Neural progenitor cell (in vitro differentiated cells): ENCODE data around the gene STK25. TPM values are rescaled to one million over a fixed set of nuclear protein-coding genes. Genes with fewer than 3 reads are reported as not detected.
A peak's percentile ranks its signal among the peaks of the same experiment; 100 is the strongest.

ENCODE experiments used
- DNase-seq: peaks from one replicate; pipeline ENCODE4 v3.0.0-alpha.2; 2016; ENCODE audit warnings: low spot score
- H2AFZ ChIP-seq: fragments of 200-600 bp; sonication (generic); replicated peaks from 2 replicates; pipeline ENCODE4 v1.6.1; 2016; ENCODE audit warnings: antibody characterized with exemption
- H3F3A ChIP-seq: fragments of 200-600 bp; sonication (generic); 2 replicates; pipeline ENCODE4 v1.6.1; 2016; ENCODE audit warnings: antibody characterized with exemption, low read depth
- H3K27ac ChIP-seq: fragments of 200-600 bp; sonication (generic); 2 replicates; pipeline ENCODE4 v1.5.1; 2016; ENCODE audit warnings: mild to moderate bottlenecking
- H3K27me3 ChIP-seq: fragments of 200-600 bp; sonication (generic); 2 replicates; pipeline ENCODE4 v1.6.1; 2016; ENCODE audit warnings: mild to moderate bottlenecking, moderate library complexity
- H3K36me3 ChIP-seq: fragments of 200-600 bp; sonication (generic); 2 replicates; pipeline ENCODE4 v1.5.1; 2016
- H3K4me1 ChIP-seq: fragments of 200-600 bp; sonication (generic); 2 replicates; pipeline ENCODE4 v1.6.1; 2016; ENCODE audit warnings: mixed run types
- H3K4me2 ChIP-seq: fragments of 200-600 bp; sonication (generic); 2 replicates; pipeline ENCODE4 v1.6.1; 2016
- H3K4me3 ChIP-seq: fragments of 200-600 bp; sonication (generic); 2 replicates; pipeline ENCODE4 v1.5.1; 2016
- H3K79me2 ChIP-seq: fragments of 200-600 bp; sonication (generic); 2 replicates; pipeline ENCODE4 v1.6.1; 2016; ENCODE audit warnings: low read depth
- H3K9ac ChIP-seq: fragments of 200-600 bp; sonication (generic); 2 replicates; pipeline ENCODE4 v1.6.1; 2016
- H3K9me3 ChIP-seq: fragments of 200-600 bp; sonication (generic); 2 replicates; pipeline ENCODE4 v1.5.1; 2016; ENCODE audit warnings: low read depth
- H4K20me1 ChIP-seq: fragments of 200-600 bp; sonication (generic); 2 replicates; pipeline ENCODE4 v1.6.1; 2016; ENCODE audit warnings: low read depth
- H3K27ac Mint-ChIP-seq: 3 replicates; pipeline ENCODE4 v1.8.0; 2021; ENCODE audit warnings: mixed read lengths
- H3K27me3 Mint-ChIP-seq: 2 replicates; pipeline ENCODE4 v1.8.0; 2022; ENCODE audit warnings: low read depth, mild to moderate bottlenecking, inconsistent platforms, moderate library complexity, mixed read lengths; ENCODE audit not compliant: insufficient read depth
- H3K36me3 Mint-ChIP-seq: 3 replicates; pipeline ENCODE4 v1.8.0; 2021; ENCODE audit warnings: mixed read lengths
- H3K4me1 Mint-ChIP-seq: 3 replicates; pipeline ENCODE4 v1.8.0; 2021; ENCODE audit warnings: mixed read lengths
- H3K4me3 Mint-ChIP-seq: 3 replicates; pipeline ENCODE4 v1.8.0; 2021; ENCODE audit warnings: mild to moderate bottlenecking, moderate library complexity, mixed read lengths
- H3K9me3 Mint-ChIP-seq: 3 replicates; pipeline ENCODE4 v1.8.0; 2020; ENCODE audit warnings: mixed read lengths
- CTCF ChIP-seq: fragments of 200-600 bp; sonication (generic); IDR thresholded peaks from 2 replicates; pipeline ENCODE4 v1.5.1; 2017; ENCODE audit warnings: antibody characterized with exemption, mild to moderate bottlenecking
- EZH2 ChIP-seq: fragments of 200-600 bp; sonication (generic); IDR thresholded peaks from 2 replicates; pipeline ENCODE4 v1.6.1; 2017; ENCODE audit warnings: antibody characterized with exemption, mild to moderate bottlenecking, moderate library complexity
- EZH2phosphoT487 ChIP-seq: fragments of 200-600 bp; sonication (generic); IDR thresholded peaks from 2 replicates; pipeline ENCODE4 v1.6.1; 2017; ENCODE audit warnings: antibody characterized with exemption
- total RNA-seq: library from RNA; depleted of rRNA; stranded (reverse); fragments of >200 nt; gene quantifications from 2 replicates; pipeline ENCODE4 v1.2.3, GENCODE V29; 2015; ENCODE audit warnings: low replicate concordance

STK25 gene
- total RNA-seq, 1 donor from 2014 or later = 164 TPM

DNA sequence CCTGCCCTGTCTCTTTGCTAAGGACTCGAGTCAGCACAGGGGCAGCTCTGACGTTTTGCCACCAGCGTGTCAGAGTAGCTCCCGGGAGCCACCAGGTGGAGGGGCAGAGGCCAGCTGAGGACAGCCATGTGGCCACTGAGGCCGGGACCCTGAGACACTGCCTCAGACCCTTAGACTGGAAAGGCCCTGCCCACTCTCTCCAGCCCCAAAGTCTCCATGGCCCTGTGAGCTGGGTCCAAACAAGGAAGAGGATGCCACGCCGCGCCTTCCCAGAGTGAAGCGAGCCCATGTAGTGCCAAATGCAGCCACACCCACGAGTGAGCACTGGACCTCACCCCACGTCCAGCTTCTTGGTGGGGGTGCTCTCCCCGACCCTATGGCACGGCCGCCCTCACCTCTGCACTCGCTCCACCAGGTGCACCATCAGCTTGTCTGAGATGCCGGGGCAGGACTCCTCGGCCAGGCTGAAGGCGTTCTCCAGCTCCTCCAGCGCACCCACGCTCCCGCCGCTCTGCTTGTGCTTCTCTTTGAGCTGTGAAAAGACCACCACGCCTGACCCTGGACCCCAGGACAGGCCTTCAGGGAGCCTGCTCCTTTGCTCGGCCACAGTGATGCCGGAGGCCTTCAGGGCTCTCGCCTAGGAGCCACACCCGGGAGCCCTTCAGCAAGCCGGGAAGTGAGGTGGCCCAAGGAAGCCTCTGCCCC, 12.2 kb downstream of the STK25 start:
- Histone ChIP-seq H2AFZ (no peak overlapping the region), H3F3A (no peaks in the 10 kb centered on the region), H3K4me3 (no peak overlapping the region), H3K9ac (no peak overlapping the region), H3K27me3 (no peaks in the 10 kb centered on the region), H4K20me1 (peaks cover 22% of the 10 kb centered on the region), H3K9me3 (no peaks in the 10 kb centered on the region), H3K27ac (no peak overlapping the region), H3K4me2 (no peak overlapping the region), H3K4me1 (no peaks in the 10 kb centered on the region), H3K36me3 (no peaks in the 10 kb centered on the region), H3K79me2 (no peaks in the 10 kb centered on the region)
- Mint-ChIP-seq H3K27me3 (peaks cover 7% of the 10 kb centered on the region), H3K9me3 (no peaks in the 10 kb centered on the region), H3K4me3 (no peak overlapping the region), H3K27ac (no peak overlapping the region), H3K36me3 (peaks cover 9% of the 10 kb centered on the region), H3K4me1 (no peaks in the 10 kb centered on the region)
- peak; percentile 1 for DNase-seq
- TF ChIP-seq CTCF (no peak), EZH2 (no peak), EZH2phosphoT487 (no peak)

DNA sequence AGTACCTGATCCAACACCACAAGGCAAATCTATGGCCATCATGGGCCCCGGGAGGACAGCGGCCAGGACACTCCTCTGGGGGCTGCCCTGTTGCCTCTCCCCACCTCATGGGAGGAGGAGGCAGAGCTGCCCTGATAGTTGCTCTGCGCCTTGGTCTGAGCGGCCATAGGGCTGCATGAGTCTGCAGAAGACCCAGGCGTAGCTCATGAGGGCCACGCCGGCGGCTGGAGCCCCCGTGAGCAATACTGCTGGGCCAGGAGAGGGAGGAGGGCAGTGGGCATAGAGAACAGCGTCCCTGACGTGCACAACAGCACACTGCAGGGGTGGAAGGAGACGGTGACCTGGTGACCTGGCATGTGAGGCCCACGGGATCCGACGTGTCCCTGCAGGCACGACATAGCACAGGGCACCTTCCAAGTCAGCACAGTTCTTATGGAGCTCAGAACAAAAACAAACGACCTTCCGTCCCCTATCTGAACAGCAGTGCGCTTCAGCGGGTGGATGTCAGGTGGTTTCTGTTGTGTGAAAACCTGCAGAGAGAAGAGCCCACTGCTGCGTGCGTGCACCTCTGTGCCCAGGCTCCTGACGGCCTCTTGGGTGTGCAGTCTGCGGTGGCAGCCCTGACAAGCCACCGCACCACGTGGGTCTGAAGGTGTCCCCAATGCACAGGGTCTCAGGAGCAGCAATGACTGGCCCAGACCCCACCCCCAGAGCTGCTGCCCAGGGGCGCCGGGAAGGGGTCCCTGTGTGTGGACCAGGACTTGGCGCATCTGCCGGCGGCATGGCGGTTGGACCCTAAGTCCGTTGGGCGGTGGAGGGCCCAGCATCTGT, 13.0 kb downstream of the STK25 start:
- H3F3A ChIP-seq = no peaks in the 10 kb centered on the region
- no peaks in the 10 kb centered on the region for H3K9me3 ChIP-seq
- no peaks in the 10 kb centered on the region for H3K79me2 ChIP-seq
- no peak overlapping the region for H3K4me2 ChIP-seq
- H3K27me3 ChIP-seq = no peaks in the 10 kb centered on the region
- no peak overlapping the region for H2AFZ ChIP-seq
- Mint-ChIP-seq H3K4me1 (no peaks in the 10 kb centered on the region), H3K27me3 (peaks cover 7% of the 10 kb centered on the region), H3K9me3 (no peaks in the 10 kb centered on the region), H3K4me3 (no peak overlapping the region), H3K36me3 (peaks cover 6% of the 10 kb centered on the region), H3K27ac (no peak overlapping the region)
- no peak for TF ChIP-seq EZH2phosphoT487
- no peak for TF ChIP-seq CTCF
- TF ChIP-seq EZH2 = no peak
- no peaks in the 10 kb centered on the region for H3K4me1 ChIP-seq
- DNase-seq = peak; percentile 1
- H4K20me1 ChIP-seq = peaks cover 14% of the 10 kb centered on the region
- H3K9ac ChIP-seq = no peak overlapping the region
- H3K36me3 ChIP-seq = no peaks in the 10 kb centered on the region
- no peak overlapping the region for H3K27ac ChIP-seq
- no peak overlapping the region for H3K4me3 ChIP-seq

DNA sequence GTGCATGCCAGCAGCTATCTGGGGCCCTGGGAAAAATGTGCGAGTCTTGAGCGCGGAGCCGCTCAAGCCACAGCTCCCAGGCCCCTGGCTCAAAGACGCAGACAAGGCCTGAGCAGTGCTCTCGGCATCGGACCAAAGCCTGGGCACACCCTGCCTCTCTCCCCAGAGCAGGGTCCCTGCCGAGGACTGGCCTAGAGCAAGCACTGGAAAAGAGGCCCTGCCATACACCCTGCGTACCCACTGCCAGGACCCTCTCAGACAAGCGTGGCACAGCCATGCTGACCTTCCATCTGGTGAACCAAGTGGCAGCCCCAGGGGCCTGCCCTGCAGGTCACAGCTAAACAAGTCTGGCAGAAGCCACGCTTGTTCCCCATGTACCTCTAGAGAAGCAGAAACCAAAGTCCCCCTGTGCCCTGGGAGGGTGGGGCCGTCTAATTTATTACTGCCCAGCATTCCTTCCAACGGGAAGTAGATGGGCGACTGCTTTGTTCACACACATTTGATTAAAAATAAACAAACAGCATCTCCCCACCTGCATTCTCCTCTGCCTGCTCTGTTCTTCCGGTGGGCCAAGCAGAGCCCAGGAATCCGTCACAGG, 14.0 kb downstream of the STK25 start:
- no peaks in the 10 kb centered on the region for H3K36me3 ChIP-seq
- TF ChIP-seq EZH2 (no peak), CTCF (no peak), EZH2phosphoT487 (no peak)
- peaks cover 4% of the 10 kb centered on the region for H4K20me1 ChIP-seq
- H3K27me3 ChIP-seq = no peaks in the 10 kb centered on the region
- no peak overlapping the region for H2AFZ ChIP-seq
- no peak overlapping the region for H3K9ac ChIP-seq
- H3K9me3 Mint-ChIP-seq = peaks cover 3% of the 10 kb centered on the region
- no peaks in the 10 kb centered on the region for H3K79me2 ChIP-seq
- no peaks in the 10 kb centered on the region for H3F3A ChIP-seq
- no peaks in the 10 kb centered on the region for H3K4me1 ChIP-seq
- H3K9me3 ChIP-seq = no peaks in the 10 kb centered on the region
- no peak overlapping the region for H3K27ac Mint-ChIP-seq
- DNase-seq = no peak
- no peaks in the 10 kb centered on the region for H3K4me1 Mint-ChIP-seq
- peaks cover 7% of the 10 kb centered on the region for H3K27me3 Mint-ChIP-seq
- H3K4me2 ChIP-seq = no peak overlapping the region
- no peak overlapping the region for H3K27ac ChIP-seq
- no peak overlapping the region for H3K4me3 Mint-ChIP-seq
- H3K36me3 Mint-ChIP-seq = peaks cover 6% of the 10 kb centered on the region
- no peak overlapping the region for H3K4me3 ChIP-seq
